Measurements from ENCODE around the gene PPM1E.
"Not testable (repeated sequence)": the region's sequence is repeated elsewhere in the genome, so short reads cannot be mapped to it uniquely, and the experiment has no call there.

The PPM1E gene

GRCh38 chr17:58956997-58957724 is 201.5 kb downstream of the PPM1E start:
- TF ChIP-seq ISL1 (CRISPR knock-in tag; IDR thresholded peaks at IDR 0.05), result peak; percentile 79
- no peak for TF ChIP-seq ZC3H10 (CRISPR knock-in tag; IDR thresholded peaks at IDR 0.05)
- TF ChIP-seq CREB5 (CRISPR knock-in tag; IDR thresholded peaks at IDR 0.05; ENCODE audit: low read depth), result 0 out of 2 replicates have a peak, but pooled peaks have one; percentile 34
- no peak for TF ChIP-seq ZNF70 (CRISPR knock-in tag; IDR thresholded peaks at IDR 0.05)
- no peak for TF ChIP-seq SNAI2 (CRISPR knock-in tag; IDR thresholded peaks at IDR 0.05)

GRCh38 chr17:58957725-58958073 is 202.0 kb downstream of the PPM1E start:
- ATAC-seq, result not testable (repeated sequence)

More at GRCh38 chr17:58956997-58957724, 201.5 kb downstream of the PPM1E start:
- ATAC-seq, result peak; percentile 66

GRCh38 chr17:58960068-58960467 is 204.4 kb downstream of the PPM1E start:
- no peak for TF ChIP-seq ZC3H10 (CRISPR knock-in tag; IDR thresholded peaks at IDR 0.05)
- ATAC-seq, result peak; percentile 63

GRCh38 chr17:58965221-58965620 is 209.6 kb downstream of the PPM1E start:
- TF ChIP-seq TCF4 (CRISPR knock-in tag; IDR thresholded peaks at IDR 0.05; ENCODE audit: borderline replicate concordance) (no peak), CSRNP3 (CRISPR knock-in tag; IDR thresholded peaks at IDR 0.05) (no peak), ZNF565 (CRISPR knock-in tag; conservative IDR thresholded peaks at IDR 0.05; ENCODE audit: low read depth) (no peak), ZFP3 (CRISPR knock-in tag; IDR thresholded peaks at IDR 0.05) (no peak), BACH2 (CRISPR knock-in tag; IDR thresholded peaks at IDR 0.05; ENCODE audit: borderline replicate concordance) (no peak), PPARA (CRISPR knock-in tag; IDR thresholded peaks at IDR 0.05; ENCODE audit: borderline replicate concordance) (no peak), RARB (CRISPR knock-in tag; IDR thresholded peaks at IDR 0.05) (no peak), ZC3H10 (CRISPR knock-in tag; IDR thresholded peaks at IDR 0.05) (no peak), TOX (CRISPR knock-in tag; IDR thresholded peaks at IDR 0.05; ENCODE audit: borderline replicate concordance) (no peak), CSDC2 (CRISPR knock-in tag; IDR thresholded peaks at IDR 0.05) (no peak), POU6F1 (CRISPR knock-in tag; IDR thresholded peaks at IDR 0.05; ENCODE audit: borderline replicate concordance, low read depth) (no peak), ZNF70 (CRISPR knock-in tag; IDR thresholded peaks at IDR 0.05) (no peak)
- ATAC-seq, result no peak; the same call in 2 of the 3 replicates

- no peak for TF ChIP-seq BACH2 (CRISPR knock-in tag; IDR thresholded peaks at IDR 0.05; ENCODE audit: borderline replicate concordance)
- no peak for TF ChIP-seq TCF4 (CRISPR knock-in tag; IDR thresholded peaks at IDR 0.05; ENCODE audit: borderline replicate concordance)
- no peak for TF ChIP-seq ISL1 (CRISPR knock-in tag; IDR thresholded peaks at IDR 0.05)
- TF ChIP-seq GLIS3 (CRISPR knock-in tag; IDR thresholded peaks at IDR 0.05), result no peak
- no peak for TF ChIP-seq ZNF70 (CRISPR knock-in tag; IDR thresholded peaks at IDR 0.05)
- no peak for TF ChIP-seq TSHZ2 (CRISPR knock-in tag; IDR thresholded peaks at IDR 0.05)
- TF ChIP-seq POU6F1 (CRISPR knock-in tag; IDR thresholded peaks at IDR 0.05; ENCODE audit: borderline replicate concordance, low read depth), result no peak
- TF ChIP-seq CSDC2 (CRISPR knock-in tag; IDR thresholded peaks at IDR 0.05), result no peak
- no peak for TF ChIP-seq PATZ1 (CRISPR knock-in tag; IDR thresholded peaks at IDR 0.05; ENCODE audit: borderline replicate concordance)
- no peak for TF ChIP-seq ZNF565 (CRISPR knock-in tag; conservative IDR thresholded peaks at IDR 0.05; ENCODE audit: low read depth)
- TF ChIP-seq ZC3H10 (CRISPR knock-in tag; IDR thresholded peaks at IDR 0.05), result no peak
- no peak for TF ChIP-seq TOX (CRISPR knock-in tag; IDR thresholded peaks at IDR 0.05; ENCODE audit: borderline replicate concordance)
- ATAC-seq, result no peak
Measured at GRCh38 chr17:58966208-58966607, 210.6 kb downstream of the PPM1E start.
